ENCODE measurements around the gene CELA2A.
"Not testable (repeated sequence)": the region's sequence is repeated elsewhere in the genome, so short reads cannot be mapped to it uniquely, and the experiment has no call there.

The CELA2A gene

DNA sequence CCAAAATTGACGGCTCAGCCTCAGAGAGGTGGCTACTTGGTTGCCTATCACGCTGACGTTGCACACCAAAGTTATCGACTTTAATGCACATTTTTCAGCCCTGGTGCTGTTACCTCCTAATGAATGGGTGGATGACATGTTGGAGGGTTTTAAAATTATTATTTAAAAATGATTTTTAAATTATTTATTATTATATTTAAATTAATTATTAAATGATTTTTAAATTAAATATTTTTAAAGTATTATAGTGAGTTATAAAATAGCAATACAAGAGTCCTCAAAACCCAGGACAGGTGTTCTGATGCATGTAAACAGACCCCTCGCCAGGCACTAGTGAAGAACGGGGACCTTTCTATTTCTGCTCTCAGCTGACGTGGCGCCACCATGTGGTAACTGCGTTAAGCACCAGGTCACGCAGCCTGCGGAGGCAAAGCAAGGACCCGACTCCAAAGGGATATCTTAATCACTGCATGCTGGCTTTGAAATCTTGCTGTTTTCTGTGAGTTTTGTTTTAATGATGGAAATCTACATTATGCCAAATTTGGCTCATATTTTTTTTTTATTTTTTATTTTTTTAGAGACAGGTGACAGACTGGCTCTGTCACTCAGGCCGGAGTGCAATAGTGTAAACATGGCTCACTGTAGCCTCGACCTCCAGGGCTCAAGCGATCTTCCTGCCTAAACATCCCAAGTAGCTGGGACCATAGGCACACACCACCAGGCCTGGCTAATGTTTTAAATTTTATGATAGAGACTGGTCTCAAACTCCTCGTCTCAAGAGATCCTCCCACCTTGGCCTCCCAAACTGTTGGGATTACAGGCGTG, 44.9 kb downstream of the CELA2A start:
- DNase-seq: peak; percentile 66 to 68

DNA sequence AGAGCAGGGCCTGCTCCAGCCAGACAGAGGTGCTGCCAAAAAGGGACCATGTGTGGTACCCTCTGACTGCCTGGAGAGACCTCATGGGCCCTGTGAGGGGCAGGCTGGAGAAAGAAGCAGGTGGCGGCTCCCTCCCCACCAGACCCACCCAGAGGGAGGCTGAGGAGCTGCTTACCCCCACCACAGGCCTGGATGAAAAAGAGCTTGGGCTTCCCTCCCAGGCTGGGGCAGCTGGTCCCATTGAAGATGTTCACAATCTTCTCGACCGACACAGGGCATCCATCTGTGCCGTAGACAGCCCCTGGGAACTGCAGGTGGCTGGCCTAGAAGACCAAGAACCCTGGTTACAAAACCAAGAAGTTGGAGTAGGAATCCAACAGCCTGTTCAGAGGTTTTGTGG, 47.9 kb downstream of the CELA2A start:
- DNase-seq: no peak

DNA sequence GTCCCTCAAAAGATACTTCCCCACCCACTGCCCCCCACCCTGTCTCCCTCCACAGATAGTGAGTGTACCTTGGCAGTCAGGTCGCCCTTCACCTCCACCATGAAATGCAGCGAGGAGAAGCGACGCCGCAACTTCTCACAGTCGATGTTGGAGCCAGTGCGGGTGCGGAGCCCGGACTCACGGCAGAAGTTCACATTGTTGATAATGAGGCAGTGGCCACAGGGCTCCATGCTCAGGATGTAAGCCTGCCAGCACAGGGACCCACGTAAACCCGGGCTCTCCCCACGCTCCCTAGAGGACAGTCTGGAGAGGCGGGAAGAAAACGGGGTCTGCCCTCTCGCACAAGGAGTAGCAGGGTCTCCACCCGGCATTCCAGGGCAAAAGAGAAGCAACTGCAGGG, 50.3 kb downstream of the CELA2A start:
- DNase-seq: no peak

DNA sequence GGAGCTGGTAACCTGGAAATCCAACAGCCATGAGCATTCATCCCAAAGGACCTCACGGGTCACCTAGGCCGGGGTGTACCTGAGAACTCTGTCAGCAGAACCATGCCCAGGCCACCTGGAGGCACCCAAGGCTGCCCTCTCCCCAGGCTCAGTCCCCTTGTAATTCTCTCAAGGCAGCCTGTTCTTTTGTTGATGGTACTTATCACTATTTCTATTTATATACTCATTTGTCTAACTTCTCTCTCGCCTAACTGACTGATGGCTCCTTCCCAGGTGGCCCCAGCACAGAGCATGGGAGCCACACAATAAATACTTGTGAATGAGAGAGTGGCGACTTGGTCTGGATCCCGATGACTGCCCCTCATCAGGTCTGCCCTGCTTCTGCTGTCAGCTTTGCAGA, 50.7 kb downstream of the CELA2A start:
- DNase-seq: no peak

DNA sequence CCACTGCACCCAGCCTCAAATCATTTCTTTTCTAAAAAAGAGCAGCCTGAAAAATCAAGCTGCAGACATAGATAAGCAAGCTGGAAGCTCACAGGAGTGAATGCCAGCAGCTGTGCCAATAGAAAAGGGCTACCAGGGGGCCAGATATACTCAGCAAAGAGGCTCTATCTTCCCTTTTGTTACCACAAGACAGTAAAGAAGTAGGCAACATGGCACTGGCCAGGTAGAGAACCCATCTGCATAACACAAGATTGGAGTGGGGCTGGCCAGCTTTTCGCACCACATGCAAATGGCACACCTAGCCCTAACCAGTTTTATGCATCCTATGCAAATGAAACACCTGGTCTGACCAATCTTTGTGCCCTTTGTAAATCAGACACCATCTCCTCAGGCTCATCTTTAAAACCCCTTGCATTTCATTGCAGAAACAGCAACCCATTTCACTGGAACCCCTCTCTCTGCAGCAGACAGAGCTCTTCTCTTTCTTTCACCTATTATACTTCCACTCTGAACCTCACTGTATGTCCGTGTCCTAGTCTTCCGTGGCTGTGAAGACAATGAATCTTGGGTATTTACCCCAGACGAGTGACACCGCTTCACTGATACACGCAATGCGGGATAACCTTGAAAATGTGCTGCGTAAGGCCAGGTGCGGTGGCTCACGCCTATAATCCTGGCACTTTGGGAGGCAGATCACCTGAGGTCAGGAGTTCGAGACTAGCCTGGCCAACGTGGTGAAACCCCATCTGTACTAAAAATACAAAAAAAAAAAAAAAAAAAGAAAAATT, 52.4 kb downstream of the CELA2A start:
- DNase-seq: no peak

DNA sequence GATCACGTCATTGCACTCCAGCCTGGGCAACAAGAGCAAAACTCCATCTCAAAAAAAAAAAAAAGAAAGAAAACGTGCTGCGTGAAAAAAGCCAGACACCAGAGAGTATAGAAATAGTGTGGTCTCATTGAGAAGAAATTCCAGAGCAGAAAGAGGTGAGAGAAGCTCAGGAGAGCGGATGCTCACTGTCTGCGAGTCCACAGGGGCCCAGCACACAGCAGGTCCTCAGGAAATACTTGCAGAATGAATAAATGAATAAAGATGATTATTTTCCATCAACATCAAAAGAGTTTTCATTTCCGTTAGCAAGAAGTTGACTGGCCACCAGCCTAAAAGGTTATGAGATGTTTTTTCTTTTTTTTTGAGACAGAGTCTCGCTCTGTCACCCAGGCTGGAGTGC, 53.1 kb downstream of the CELA2A start:
- no peak for DNase-seq

DNA sequence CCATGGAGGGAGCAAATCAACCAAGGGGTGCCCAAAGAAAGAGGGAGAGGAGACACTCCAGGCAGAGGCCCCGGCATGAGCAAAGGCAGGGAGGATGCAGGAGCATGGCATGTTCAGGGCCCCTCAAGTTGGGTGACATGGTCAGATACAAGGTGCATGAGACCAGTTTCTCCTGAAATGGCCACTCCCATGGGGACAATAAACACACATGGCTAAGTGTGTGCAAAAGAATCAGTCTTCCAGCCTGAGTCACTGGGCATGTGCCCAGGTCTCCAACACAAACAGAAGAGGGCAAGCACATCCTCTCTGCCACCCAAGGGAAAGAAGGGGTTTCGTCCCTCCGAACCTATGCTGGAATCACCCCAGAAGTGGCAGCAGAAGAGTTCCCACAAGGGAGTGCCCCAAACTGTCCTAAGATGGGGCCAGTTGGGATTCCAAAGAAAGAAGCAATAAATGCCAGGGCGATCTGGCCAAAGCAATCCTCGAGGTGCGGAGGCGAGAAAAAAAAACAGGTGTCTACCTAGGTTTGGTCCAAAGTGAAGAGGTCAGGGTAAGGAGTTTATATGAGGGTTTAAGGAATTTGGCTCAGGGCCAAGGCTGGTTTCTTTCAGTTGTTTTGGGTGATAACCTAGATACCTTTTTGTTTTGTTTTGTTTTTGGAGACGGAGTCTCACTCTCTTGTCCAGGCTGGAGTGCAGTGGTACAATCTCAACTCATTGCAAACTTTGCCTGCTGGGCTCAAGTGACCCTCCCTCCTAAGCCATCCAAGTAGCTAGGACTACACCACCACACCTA, 54.3 kb downstream of the CELA2A start:
- DNase-seq: no peak

DNA sequence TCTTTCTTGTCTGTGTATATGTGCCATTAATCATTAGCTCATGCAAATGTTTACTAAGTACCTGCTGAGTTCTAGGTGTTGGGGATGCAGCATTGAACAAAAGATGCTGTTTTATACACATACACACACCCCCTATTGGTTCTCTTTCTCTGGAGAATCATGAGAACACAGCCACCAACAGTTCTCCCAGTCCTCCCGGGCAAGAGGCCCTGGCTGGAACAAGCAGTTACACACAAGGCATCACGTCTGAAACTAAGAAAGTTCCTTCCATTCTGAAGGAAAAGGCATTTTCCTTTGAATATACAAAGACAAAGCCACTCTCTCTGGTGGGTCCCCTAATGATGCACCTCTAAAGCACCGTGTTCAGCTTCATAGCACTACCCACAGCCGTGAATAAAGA, 56.7 kb downstream of the CELA2A start:
- DNase-seq: no peak

DNA sequence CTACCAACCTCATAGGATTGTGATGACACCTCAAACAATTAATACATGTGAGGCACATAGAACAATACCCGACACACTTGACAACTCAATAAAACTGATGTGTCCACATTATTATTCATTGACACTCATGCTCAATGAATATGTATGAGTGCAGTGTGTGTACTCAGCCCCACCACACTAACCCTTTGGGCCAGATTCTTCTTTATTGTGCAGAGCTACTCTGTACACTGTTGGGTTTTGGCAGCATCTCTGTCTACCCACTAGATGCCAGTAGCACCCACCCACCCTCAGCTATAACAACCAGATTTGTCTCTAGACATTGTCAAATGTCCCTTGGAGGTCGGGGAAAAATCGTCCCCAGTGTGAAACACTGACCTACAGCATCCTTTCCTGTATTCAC, 57.4 kb downstream of the CELA2A start:
- DNase-seq: no peak

DNA sequence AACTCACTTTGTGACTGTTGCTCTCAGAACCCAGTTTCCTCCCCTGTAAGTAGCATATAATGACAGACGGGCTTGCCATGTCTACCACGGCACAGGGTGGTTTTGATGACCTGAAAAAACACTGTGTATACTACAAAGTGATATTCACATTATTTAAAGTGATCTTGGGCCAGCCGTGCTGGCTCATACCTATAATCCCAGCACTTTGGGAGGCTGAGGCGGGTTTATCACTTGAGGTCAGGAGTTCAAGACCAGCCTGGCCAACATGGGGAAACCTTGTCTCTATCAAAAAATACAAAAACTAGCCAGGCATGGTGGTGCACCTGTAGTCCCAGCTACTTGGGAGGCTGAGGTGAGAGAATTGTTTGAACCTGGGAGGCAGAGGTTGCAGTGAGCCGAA, 58.0 kb downstream of the CELA2A start:
- DNase-seq: not testable (repeated sequence)

DNA sequence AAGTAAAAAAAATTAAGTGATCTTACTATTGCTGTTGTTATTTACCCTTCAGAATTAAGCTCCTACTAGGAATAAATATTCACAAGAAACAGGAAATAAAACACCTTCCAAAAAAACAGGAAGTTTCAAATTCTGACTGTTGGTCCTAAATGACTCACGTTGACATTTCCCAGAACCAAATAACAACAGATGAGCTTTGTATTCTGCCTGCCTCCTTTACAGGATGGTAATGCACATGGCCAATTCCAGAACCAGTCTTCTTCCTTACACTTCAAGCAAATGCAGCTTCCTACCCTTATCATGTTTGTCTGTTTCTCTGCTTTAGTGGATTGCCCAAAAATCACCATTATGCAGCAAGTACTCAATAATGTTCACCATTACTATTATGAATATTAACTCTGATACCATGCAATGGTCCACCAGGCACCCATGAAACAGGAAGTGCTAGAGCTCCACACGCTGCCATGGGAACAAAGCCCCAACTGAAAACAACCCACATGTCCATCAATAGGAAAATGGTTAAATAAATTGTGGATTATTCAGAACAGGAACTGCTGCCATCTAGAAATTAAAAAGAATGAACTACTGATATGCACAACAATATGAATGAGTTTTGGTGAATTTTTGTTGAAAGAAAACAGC, 58.6 kb downstream of the CELA2A start:
- DNase-seq: peak; percentile 24 to 60

DNA sequence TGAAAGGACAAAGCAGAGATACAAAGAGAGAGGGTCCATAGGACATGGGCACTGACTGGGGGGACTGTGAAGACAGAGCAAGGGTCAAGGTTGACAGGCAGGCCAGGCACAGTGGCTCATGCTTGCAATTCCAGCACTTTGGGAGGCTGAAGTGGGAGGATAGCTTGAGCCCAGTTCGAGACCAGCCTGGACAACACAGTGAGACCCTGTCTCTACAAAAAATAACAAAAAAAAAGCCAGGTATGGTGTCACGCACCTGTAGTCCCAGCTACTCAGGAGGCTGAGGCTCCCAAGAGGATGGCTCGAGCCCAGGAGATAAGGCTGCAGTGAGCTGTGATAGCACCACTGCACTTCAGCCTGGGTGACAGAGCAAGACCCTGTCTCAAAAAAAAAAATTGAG, 63.1 kb downstream of the CELA2A start:
- no peak for DNase-seq

DNA sequence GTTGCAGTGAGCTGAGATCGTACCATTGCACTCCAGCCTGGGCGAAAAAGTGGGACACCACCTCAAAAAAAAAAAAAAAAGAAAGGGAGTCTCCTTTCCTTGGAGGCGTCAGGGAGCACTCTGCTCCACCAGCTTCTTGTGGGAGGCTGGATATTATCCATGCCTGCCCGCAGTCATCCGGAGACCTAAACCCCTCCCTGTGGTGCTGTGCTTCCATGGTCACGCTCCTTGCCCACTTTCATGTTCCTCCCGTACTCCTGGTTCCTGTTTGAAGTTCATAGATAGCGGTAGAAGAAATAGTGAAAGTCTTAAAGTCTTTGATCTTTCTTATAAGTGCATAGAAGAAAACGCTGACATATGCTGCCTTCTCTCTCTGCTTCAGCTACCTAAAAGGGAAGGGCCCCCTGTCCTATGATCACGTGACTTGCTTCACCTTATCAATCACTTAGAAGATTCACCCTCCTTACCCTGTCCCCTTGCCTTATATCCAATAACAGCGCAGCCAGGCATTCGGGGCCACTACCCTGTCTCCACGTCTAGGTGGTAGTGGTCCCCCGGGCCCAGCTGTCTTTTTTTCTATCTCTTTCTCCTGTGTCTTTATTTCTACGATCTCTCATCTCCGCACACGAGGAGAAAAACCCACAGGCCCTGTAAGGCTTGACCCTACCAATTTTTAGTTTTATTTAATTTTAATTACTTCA, 64.8 kb downstream of the CELA2A start:
- not testable (repeated sequence) for DNase-seq

All from inflammatory macrophage (primary cell).